ENCODE data around the gene DIPK1B. TPM values are rescaled to one million over a fixed set of nuclear protein-coding genes. Genes with fewer than 3 reads are reported as not detected.

Gene DIPK1B
- total RNA-seq, 4 donors from 2014 or later: 5.4 to 37.9 (median 15.8) TPM

GRCh38 chr9:136745389-136746154 is 33.2 kb downstream of the DIPK1B start:
- Histone ChIP-seq H3K4me1 (peaks cover 0 to 49% (median 16%) of the 10 kb centered on the region in 4 donors), H3K27me3 (peaks cover 0 to 39% of the 10 kb centered on the region in 2 donors), H3K9me3 (no peaks in the 10 kb centered on the region), H3K4me3 (peak overlapping the region in 1 of 4 donors; percentile 35), H3K27ac (peak overlapping the region in 1 of 4 donors; percentile 2), H3K36me3 (no peaks in the 10 kb centered on the region)
- DNase-seq (ENCODE audit: low spot score in 2 of 2): no peak
- TF ChIP-seq CTCF (IDR thresholded peaks at IDR 0.05) (no peak), POLR2A (IDR thresholded peaks at IDR 0.05) (no peak), EP300 (IDR thresholded peaks at IDR 0.05) (no peak)
- WGBS, 2 donors: 76 to 88% methylated on average over 14 to 17 of the region's 23 CpGs

GRCh38 chr9:136746155-136746490 is 33.8 kb downstream of the DIPK1B start:
- Histone ChIP-seq H3K4me1 (peaks cover 0 to 44% (median 13%) of the 10 kb centered on the region in 4 donors), H3K27ac (no peak overlapping the region), H3K27me3 (peaks cover 0 to 34% of the 10 kb centered on the region in 2 donors), H3K36me3 (no peaks in the 10 kb centered on the region), H3K4me3 (peak overlapping the region in 1 of 4 donors; percentile 35), H3K9me3 (peaks cover 0 to 1% (median 0%) of the 10 kb centered on the region in 4 donors)
- no peak for TF ChIP-seq CTCF (IDR thresholded peaks at IDR 0.05)
- TF ChIP-seq EP300 (IDR thresholded peaks at IDR 0.05): no peak
- WGBS, 2 donors: 81 to 82% methylated on average over 13 to 22 of the region's 22 CpGs
- DNase-seq (ENCODE audit: low spot score in 2 of 2): no peak

GRCh38 chr9:136746621-136747020 is 34.2 kb downstream of the DIPK1B start:
- no peaks in the 10 kb centered on the region for H3K36me3 ChIP-seq
- no peak overlapping the region for H3K27ac ChIP-seq
- peaks cover 0 to 39% (median 8%) of the 10 kb centered on the region in 4 donors for H3K4me1 ChIP-seq
- 74 to 85% methylated on average over 7 to 14 of the region's 18 CpGs for WGBS, 2 donors
- no peak for TF ChIP-seq EP300 (IDR thresholded peaks at IDR 0.05)
- no peak for TF ChIP-seq CTCF (IDR thresholded peaks at IDR 0.05)
- TF ChIP-seq POLR2A (IDR thresholded peaks at IDR 0.05): no peak
- no peak for DNase-seq (ENCODE audit: low spot score in 2 of 2)
- peaks cover 0 to 29% of the 10 kb centered on the region in 2 donors for H3K27me3 ChIP-seq
- no peak overlapping the region for H3K4me3 ChIP-seq
- H3K9me3 ChIP-seq: peaks cover 0 to 6% (median under 1%) of the 10 kb centered on the region in 4 donors

GRCh38 chr9:136747161-136748060 is 35.0 kb downstream of the DIPK1B start:
- Histone ChIP-seq H3K4me1 (peaks cover 0 to 31% (median 4%) of the 10 kb centered on the region in 4 donors), H3K27ac (no peak overlapping the region), H3K36me3 (no peaks in the 10 kb centered on the region), H3K9me3 (peaks cover 0 to 14% (median 4%) of the 10 kb centered on the region in 4 donors), H3K27me3 (peaks cover 0 to 21% of the 10 kb centered on the region in 2 donors), H3K4me3 (no peak overlapping the region)
- no peak for DNase-seq (ENCODE audit: low spot score in 2 of 2)
- TF ChIP-seq POLR2A (IDR thresholded peaks at IDR 0.05): no peak
- no peak for TF ChIP-seq EP300 (IDR thresholded peaks at IDR 0.05)
- TF ChIP-seq CTCF (IDR thresholded peaks at IDR 0.05): no peak
- WGBS, 2 donors: 84 to 87% methylated on average over 21 to 22 of the region's 22 CpGs
